Activated naive CD4-positive, alpha-beta T cell treated with anti-CD3 and anti-CD28 coated beads for 36 hours (primary cell): Measurements from ENCODE around the gene CSNK2A1. TPM values are rescaled to one million over a fixed set of nuclear protein-coding genes. Genes with fewer than 3 reads are reported as not detected.

Source experiments
- CTCF ChIA-PET: fragments of 350-600 bp; sonication (Branson Sonifier 250); formaldehyde crosslinking; loops from one replicate; lab custom pipeline; 2021; ENCODE audit warnings: antibody characterized with exemption; lab: Charles Lee
- DNase-seq: peaks from one replicate; pipeline ENCODE4 v3.0.0-alpha.2; 2020
- H3K27ac Mint-ChIP-seq: one replicate; pipeline ENCODE4 v1.8.0; 2021; ENCODE audit warnings: mild to moderate bottlenecking, mixed read lengths
- H3K27me3 Mint-ChIP-seq: one replicate; pipeline ENCODE4 v1.8.0; 2021; ENCODE audit warnings: low read depth, mixed read lengths
- H3K36me3 Mint-ChIP-seq: one replicate; pipeline ENCODE4 v1.8.0; 2021; ENCODE audit warnings: low read depth, mixed read lengths
- H3K4me1 Mint-ChIP-seq: one replicate; pipeline ENCODE4 v1.8.0; 2021; ENCODE audit warnings: low read depth, mixed read lengths
- H3K4me3 Mint-ChIP-seq: one replicate; pipeline ENCODE4 v1.8.0; 2021; ENCODE audit warnings: mild to moderate bottlenecking, moderate library complexity, mixed read lengths
- H3K9me3 Mint-ChIP-seq: one replicate; pipeline ENCODE4 v1.8.0; 2021; ENCODE audit warnings: mixed read lengths
- intact Hi-C: fragments of 100-400 bp; cut with micrococcal nuclease; formaldehyde crosslinking; loops from one replicate; pipeline ENCODE4 v1.15.1; 2023
- total RNA-seq, 2 experiments: library from RNA; stranded (reverse); gene quantifications; one replicate each; pipeline ENCODE4 v1.2.3, GENCODE V29; 2021

Gene CSNK2A1
- total RNA-seq, 2 experiments from 2014 or later = 164 to 167 TPM

GRCh38 chr20:431012-431904 lies 112.3 kb downstream of the CSNK2A1 start:
- Mint-ChIP-seq H3K27ac (peak overlapping the region; percentile 89), H3K4me1 (peaks cover 57% of the 10 kb centered on the region), H3K4me3 (no peak overlapping the region), H3K36me3 (peaks cover 48% of the 10 kb centered on the region), H3K27me3 (no peaks in the 10 kb centered on the region), H3K9me3 (no peaks in the 10 kb centered on the region)
- intact Hi-C loops = loop anchor here (1.0 to 2.0 kb wide), 3 partner anchors 48 to 77 kb away; no protein-coding TSS in a partner anchor
- peak; percentile 75 for DNase-seq
- CTCF ChIA-PET = interaction anchor here (0.6 to 3.0 kb wide), 10 partner anchors 18 to 204 kb away, joined by 3 to 15 read pairs (median 4); partner anchors contain the start of gene DEFB129

- CTCF ChIA-PET = interaction anchor here (1.9 to 3.0 kb wide), 2 partner anchors 46 to 78 kb away, joined by 8 to 15 read pairs; no protein-coding TSS in a partner anchor
- Mint-ChIP-seq H3K27me3 (no peaks in the 10 kb centered on the region), H3K36me3 (peaks cover 45% of the 10 kb centered on the region), H3K9me3 (no peaks in the 10 kb centered on the region), H3K4me1 (peaks cover 55% of the 10 kb centered on the region), H3K4me3 (no peak overlapping the region), H3K27ac (no peak overlapping the region)
- intact Hi-C loops = loop anchor here (2.0 kb wide), 1 partner anchor 68 kb away; no protein-coding TSS in a partner anchor
- DNase-seq = no peak
Observed at GRCh38 chr20:430091-430999, 113.2 kb downstream of the CSNK2A1 start.

- H3K4me1 Mint-ChIP-seq = peaks cover 41% of the 10 kb centered on the region
- peaks cover 49% of the 10 kb centered on the region for H3K36me3 Mint-ChIP-seq
- no peaks in the 10 kb centered on the region for H3K9me3 Mint-ChIP-seq
- no peak overlapping the region for H3K4me3 Mint-ChIP-seq
- H3K27me3 Mint-ChIP-seq = no peaks in the 10 kb centered on the region
- intact Hi-C loops = no loop called here
- DNase-seq = no peak
- H3K27ac Mint-ChIP-seq = peak overlapping the region; percentile 8
- CTCF ChIA-PET = interaction anchor here (0.6 to 1.9 kb wide), 3 partner anchors 48 to 83 kb away, joined by 3 to 8 read pairs (median 4); no protein-coding TSS in a partner anchor
Observed at GRCh38 chr20:428658-429200, 114.9 kb downstream of the CSNK2A1 start.

- no peak for DNase-seq
- Mint-ChIP-seq H3K4me1 (peaks cover 34% of the 10 kb centered on the region), H3K27ac (peak overlapping the region; percentile 8), H3K9me3 (no peaks in the 10 kb centered on the region), H3K27me3 (no peaks in the 10 kb centered on the region), H3K4me3 (no peak overlapping the region), H3K36me3 (peaks cover 45% of the 10 kb centered on the region)
- CTCF ChIA-PET = interaction anchor here (1.3 kb wide), 1 partner anchor 73 kb away, joined by 4 read pairs; no protein-coding TSS in a partner anchor
- intact Hi-C loops = no loop called here
Observed at GRCh38 chr20:427849-428657, 115.5 kb downstream of the CSNK2A1 start.

- peaks cover 45% of the 10 kb centered on the region for H3K36me3 Mint-ChIP-seq
- no peaks in the 10 kb centered on the region for H3K9me3 Mint-ChIP-seq
- no peak overlapping the region for H3K27ac Mint-ChIP-seq
- H3K4me3 Mint-ChIP-seq = no peak overlapping the region
- no peak for DNase-seq
- H3K27me3 Mint-ChIP-seq = no peaks in the 10 kb centered on the region
- H3K4me1 Mint-ChIP-seq = peaks cover 27% of the 10 kb centered on the region
- intact Hi-C loops = no loop called here
- CTCF ChIA-PET = no interaction called here
Observed at GRCh38 chr20:427401-427800, 116.2 kb downstream of the CSNK2A1 start.

- H3K4me3 Mint-ChIP-seq = no peak overlapping the region
- peaks cover 52% of the 10 kb centered on the region for H3K36me3 Mint-ChIP-seq
- H3K9me3 Mint-ChIP-seq = no peaks in the 10 kb centered on the region
- H3K4me1 Mint-ChIP-seq = peaks cover 23% of the 10 kb centered on the region
- CTCF ChIA-PET = no interaction called here
- intact Hi-C loops = no loop called here
- no peak for DNase-seq
- no peaks in the 10 kb centered on the region for H3K27me3 Mint-ChIP-seq
- H3K27ac Mint-ChIP-seq = peak overlapping the region; percentile 63
Observed at GRCh38 chr20:426566-426965, 117.0 kb downstream of the CSNK2A1 start.

Other genes with a start within 250 kb of the CSNK2A1 start
- gene ZCCHC3, start 246.2 kb downstream of the CSNK2A1 start, total RNA-seq = 10 to 100 TPM; 13.6 to 15.6 TPM
- gene SOX12, start 218.2 kb downstream of the CSNK2A1 start, total RNA-seq = 1 to 10 TPM; 6.0 to 6.4 TPM
- gene NRSN2, start 196.7 kb downstream of the CSNK2A1 start, total RNA-seq = 1 to 10 TPM; 3.9 to 4.2 TPM
- 10 to 100 TPM; 47.4 to 49.2 TPM for gene TRIB3, start 163.0 kb downstream of the CSNK2A1 start, total RNA-seq
- 100 to 1,000 TPM; 150 to 160 TPM for gene RBCK1, start 135.5 kb downstream of the CSNK2A1 start, total RNA-seq
- 10 to 100 TPM; 16.2 to 17.4 TPM for gene TBC1D20, start 81.3 kb downstream of the CSNK2A1 start, total RNA-seq
- not detected for gene TCF15, start 66.5 kb upstream of the CSNK2A1 start, total RNA-seq
- gene SRXN1, start 109.4 kb upstream of the CSNK2A1 start, total RNA-seq = 1 to 10 TPM; 6.7 to 6.8 TPM
- not detected for gene SCRT2, start 132.0 kb upstream of the CSNK2A1 start, total RNA-seq
- gene SLC52A3, start 224.7 kb upstream of the CSNK2A1 start, total RNA-seq = not detected